BE2C (cell line): ENCODE data around the gene USH1G.

Experiments used
- DNase-seq: peaks from one replicate; pipeline ENCODE4 v3.0.0-alpha.2; 2020
- H3K27me3 ChIP-seq: fragments of 250-450 bp; sonication (Bioruptor Pico); 2 replicates; pipeline ENCODE4 v1.5.1; 2020; ENCODE audit warnings: mild to moderate bottlenecking
- H3K36me3 ChIP-seq: fragments of 250-450 bp; sonication (Bioruptor Pico); 2 replicates; pipeline ENCODE4 v1.5.1; 2020; ENCODE audit warnings: mild to moderate bottlenecking
- H3K4me1 ChIP-seq: fragments of 250-450 bp; sonication (Bioruptor Pico); 2 replicates; pipeline ENCODE4 v1.5.1; 2020
- H3K4me3 ChIP-seq: 2 replicates; pipeline ENCODE4 v1.5.1; 2011; ENCODE audit warnings: low read depth, low read length
- H3K9me3 ChIP-seq: fragments of 250-450 bp; sonication (Bioruptor Pico); 2 replicates; pipeline ENCODE4 v1.5.1; 2020
- TF ChIP-seq, protein P1 (sequence below): IDR thresholded peaks from 2 replicates; pipeline ENCODE4 v1.5.1; 2012; ENCODE audit warnings: mild to moderate bottlenecking, low read depth, low read length

Gene USH1G

DNA sequence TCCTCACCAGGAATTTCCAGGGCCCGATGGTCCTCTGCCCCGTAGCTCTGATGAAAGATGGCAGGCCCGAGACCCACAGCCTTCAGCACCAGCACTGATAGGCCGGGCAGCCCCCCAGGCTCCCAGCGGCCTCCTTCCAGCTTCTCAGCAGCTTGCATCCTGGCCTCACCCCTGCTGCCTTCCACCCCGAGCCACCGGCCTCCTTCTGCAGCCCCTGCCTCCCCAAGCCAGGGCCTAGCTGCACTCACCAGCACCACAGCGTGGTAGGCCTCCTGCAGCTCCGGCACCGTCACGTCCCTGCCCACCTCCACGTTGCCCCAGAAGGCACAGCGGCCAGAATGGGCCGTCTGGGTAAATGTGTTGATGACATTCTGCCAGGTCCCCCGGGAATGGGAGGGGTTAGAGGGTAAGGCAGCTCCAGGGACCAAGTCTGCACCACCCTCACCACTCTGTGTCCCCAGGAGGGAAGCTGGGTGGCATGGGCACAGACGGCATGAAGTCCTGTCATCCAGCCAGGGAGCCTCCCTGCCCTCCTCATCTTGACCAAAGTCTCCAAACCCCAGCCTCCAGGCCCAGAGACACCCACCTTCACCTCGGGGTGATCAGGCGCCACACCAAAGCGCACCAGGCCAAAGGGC is 56.7 kb downstream of the USH1G start:
- 0 out of 2 replicates have a peak, but pooled peaks cover 2% of the 10 kb centered on the region for H3K4me1 ChIP-seq
- H3K36me3 ChIP-seq = no peaks in the 10 kb centered on the region
- H3K4me3 ChIP-seq = no peak overlapping the region
- H3K27me3 ChIP-seq = peaks cover 12% of the 10 kb centered on the region
- TF ChIP-seq, protein P1, sequence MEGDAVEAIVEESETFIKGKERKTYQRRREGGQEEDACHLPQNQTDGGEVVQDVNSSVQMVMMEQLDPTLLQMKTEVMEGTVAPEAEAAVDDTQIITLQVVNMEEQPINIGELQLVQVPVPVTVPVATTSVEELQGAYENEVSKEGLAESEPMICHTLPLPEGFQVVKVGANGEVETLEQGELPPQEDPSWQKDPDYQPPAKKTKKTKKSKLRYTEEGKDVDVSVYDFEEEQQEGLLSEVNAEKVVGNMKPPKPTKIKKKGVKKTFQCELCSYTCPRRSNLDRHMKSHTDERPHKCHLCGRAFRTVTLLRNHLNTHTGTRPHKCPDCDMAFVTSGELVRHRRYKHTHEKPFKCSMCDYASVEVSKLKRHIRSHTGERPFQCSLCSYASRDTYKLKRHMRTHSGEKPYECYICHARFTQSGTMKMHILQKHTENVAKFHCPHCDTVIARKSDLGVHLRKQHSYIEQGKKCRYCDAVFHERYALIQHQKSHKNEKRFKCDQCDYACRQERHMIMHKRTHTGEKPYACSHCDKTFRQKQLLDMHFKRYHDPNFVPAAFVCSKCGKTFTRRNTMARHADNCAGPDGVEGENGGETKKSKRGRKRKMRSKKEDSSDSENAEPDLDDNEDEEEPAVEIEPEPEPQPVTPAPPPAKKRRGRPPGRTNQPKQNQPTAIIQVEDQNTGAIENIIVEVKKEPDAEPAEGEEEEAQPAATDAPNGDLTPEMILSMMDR = no peak
- H3K9me3 ChIP-seq = no peaks in the 10 kb centered on the region
- no peak for DNase-seq
